Smooth muscle cell (in vitro differentiated cells): ENCODE data around the gene MAPK8. TPM values are rescaled to one million over a fixed set of nuclear protein-coding genes. Genes with fewer than 3 reads are reported as not detected.

Experiments
- DNase-seq: peaks from one replicate; lab custom pipeline; 2025; ENCODE audit not compliant: unreplicated experiment; lab: John Stamatoyannopoulos, UW
- H2AFZ ChIP-seq: fragments of 200-600 bp; sonication (generic); 2 replicates; pipeline ENCODE4 v1.6.0; 2016; ENCODE audit warnings: antibody characterized with exemption, low read depth, mild to moderate bottlenecking
- H3F3A ChIP-seq: fragments of 200-600 bp; sonication (generic); 2 replicates; pipeline ENCODE4 v1.6.0; 2017; ENCODE audit warnings: antibody characterized with exemption, low read depth
- H3K27ac ChIP-seq: fragments of 200-600 bp; sonication (generic); 2 replicates; pipeline ENCODE4 v1.5.1; 2016; ENCODE audit warnings: low read depth, mild to moderate bottlenecking
- H3K27me3 ChIP-seq: fragments of 200-600 bp; sonication (generic); 2 replicates; pipeline ENCODE4 v1.6.1; 2016; ENCODE audit warnings: low read depth, mild to moderate bottlenecking
- H3K36me3 ChIP-seq: fragments of 200-600 bp; sonication (generic); 2 replicates; pipeline ENCODE4 v1.5.1; 2016; ENCODE audit warnings: low read depth
- H3K4me1 ChIP-seq: fragments of 200-600 bp; sonication (generic); 2 replicates; pipeline ENCODE4 v1.5.1; 2016; ENCODE audit warnings: low read depth
- H3K4me2 ChIP-seq: fragments of 200-600 bp; sonication (generic); 2 replicates; pipeline ENCODE4 v1.6.0; 2016; ENCODE audit warnings: mild to moderate bottlenecking
- H3K4me3 ChIP-seq: fragments of 200-600 bp; sonication (generic); 2 replicates; pipeline ENCODE4 v1.5.1; 2016; ENCODE audit warnings: mild to moderate bottlenecking
- H3K79me2 ChIP-seq: fragments of 200-600 bp; sonication (generic); 2 replicates; pipeline ENCODE4 v1.6.0; 2016; ENCODE audit warnings: low read depth, mild to moderate bottlenecking
- H3K9ac ChIP-seq: fragments of 200-600 bp; sonication (generic); 2 replicates; pipeline ENCODE4 v1.6.0; 2016; ENCODE audit warnings: low read depth
- H3K9me3 ChIP-seq: fragments of 200-600 bp; sonication (generic); replicated peaks from 2 replicates; pipeline ENCODE4 v1.5.1; 2016; ENCODE audit warnings: low read depth
- H4K20me1 ChIP-seq: fragments of 200-600 bp; sonication (generic); 2 replicates; pipeline ENCODE4 v1.6.0; 2016; ENCODE audit warnings: low read depth
- WGBS: methylation state at CpG from one replicate; pipeline ENCODE4 v1.1.7; 2016; ENCODE audit warnings: low lambda C conversion rate; 5-methylcytosine and 5-hydroxymethylcytosine counted together
- polyA plus RNA-seq: library from polyadenylated mRNA; unstranded; fragments of >200 nt; fragmentation: Nextera tagmentation; extraction: Ambion mirVana; gene quantifications from 2 replicates; pipeline ENCODE4 v1.2.1, GENCODE V29; 2016
- total RNA-seq: library from RNA; depleted of rRNA; stranded (reverse); fragments of >200 nt; gene quantifications from 2 replicates; pipeline ENCODE4 v1.2.3, GENCODE V29; 2014
- TF ChIP-seq, protein P1 (sequence below): fragments of 200-600 bp; sonication (generic); IDR thresholded peaks from 2 replicates; pipeline ENCODE4 v1.5.1; 2017; ENCODE audit warnings: borderline replicate concordance, mild to moderate bottlenecking, antibody characterized with exemption; ENCODE audit not compliant: insufficient read depth, poor library complexity, severe bottlenecking

Gene MAPK8
- total and polyA plus RNA-seq, 2 experiments from 2014 or later = 13.1 to 45.5 TPM

DNA sequence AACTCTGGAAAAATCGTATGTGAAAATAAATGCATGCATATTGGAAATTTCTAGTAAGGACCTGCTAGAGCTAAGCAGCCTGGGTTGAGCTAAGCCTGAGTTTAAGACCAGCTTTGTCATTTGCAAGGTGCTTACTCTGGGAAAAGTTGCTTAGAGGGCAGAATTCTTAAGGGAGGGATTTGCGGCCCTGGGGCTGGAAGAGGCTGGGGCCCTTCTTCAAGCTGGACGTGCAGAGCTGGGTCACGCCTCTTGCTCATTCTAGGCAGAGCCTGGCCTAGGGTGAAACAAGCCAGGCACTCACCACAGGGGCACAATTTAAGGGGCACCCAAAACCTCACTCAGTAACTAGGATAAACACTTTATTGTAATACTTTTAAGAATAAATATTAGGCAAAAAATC is 161.2 kb downstream of the MAPK8 start:
- TF ChIP-seq, protein P1, sequence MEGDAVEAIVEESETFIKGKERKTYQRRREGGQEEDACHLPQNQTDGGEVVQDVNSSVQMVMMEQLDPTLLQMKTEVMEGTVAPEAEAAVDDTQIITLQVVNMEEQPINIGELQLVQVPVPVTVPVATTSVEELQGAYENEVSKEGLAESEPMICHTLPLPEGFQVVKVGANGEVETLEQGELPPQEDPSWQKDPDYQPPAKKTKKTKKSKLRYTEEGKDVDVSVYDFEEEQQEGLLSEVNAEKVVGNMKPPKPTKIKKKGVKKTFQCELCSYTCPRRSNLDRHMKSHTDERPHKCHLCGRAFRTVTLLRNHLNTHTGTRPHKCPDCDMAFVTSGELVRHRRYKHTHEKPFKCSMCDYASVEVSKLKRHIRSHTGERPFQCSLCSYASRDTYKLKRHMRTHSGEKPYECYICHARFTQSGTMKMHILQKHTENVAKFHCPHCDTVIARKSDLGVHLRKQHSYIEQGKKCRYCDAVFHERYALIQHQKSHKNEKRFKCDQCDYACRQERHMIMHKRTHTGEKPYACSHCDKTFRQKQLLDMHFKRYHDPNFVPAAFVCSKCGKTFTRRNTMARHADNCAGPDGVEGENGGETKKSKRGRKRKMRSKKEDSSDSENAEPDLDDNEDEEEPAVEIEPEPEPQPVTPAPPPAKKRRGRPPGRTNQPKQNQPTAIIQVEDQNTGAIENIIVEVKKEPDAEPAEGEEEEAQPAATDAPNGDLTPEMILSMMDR = no peak
- no peaks in the 10 kb centered on the region for H3K9me3 ChIP-seq
- H4K20me1 ChIP-seq = no peaks in the 10 kb centered on the region
- peaks cover 14% of the 10 kb centered on the region for H3K4me1 ChIP-seq
- H3K36me3 ChIP-seq = no peaks in the 10 kb centered on the region
- no peak for DNase-seq
- H3K9ac ChIP-seq = no peak overlapping the region
- peaks cover 21% of the 10 kb centered on the region for H3K27me3 ChIP-seq
- H3K27ac ChIP-seq = no peak overlapping the region
- H3K4me3 ChIP-seq = no peak overlapping the region
- no peak overlapping the region for H2AFZ ChIP-seq
- H3K79me2 ChIP-seq = no peaks in the 10 kb centered on the region
- H3K4me2 ChIP-seq = no peak overlapping the region
- 66% methylated on average over 4 of the region's 4 CpGs for WGBS
- H3F3A ChIP-seq = no peaks in the 10 kb centered on the region

DNA sequence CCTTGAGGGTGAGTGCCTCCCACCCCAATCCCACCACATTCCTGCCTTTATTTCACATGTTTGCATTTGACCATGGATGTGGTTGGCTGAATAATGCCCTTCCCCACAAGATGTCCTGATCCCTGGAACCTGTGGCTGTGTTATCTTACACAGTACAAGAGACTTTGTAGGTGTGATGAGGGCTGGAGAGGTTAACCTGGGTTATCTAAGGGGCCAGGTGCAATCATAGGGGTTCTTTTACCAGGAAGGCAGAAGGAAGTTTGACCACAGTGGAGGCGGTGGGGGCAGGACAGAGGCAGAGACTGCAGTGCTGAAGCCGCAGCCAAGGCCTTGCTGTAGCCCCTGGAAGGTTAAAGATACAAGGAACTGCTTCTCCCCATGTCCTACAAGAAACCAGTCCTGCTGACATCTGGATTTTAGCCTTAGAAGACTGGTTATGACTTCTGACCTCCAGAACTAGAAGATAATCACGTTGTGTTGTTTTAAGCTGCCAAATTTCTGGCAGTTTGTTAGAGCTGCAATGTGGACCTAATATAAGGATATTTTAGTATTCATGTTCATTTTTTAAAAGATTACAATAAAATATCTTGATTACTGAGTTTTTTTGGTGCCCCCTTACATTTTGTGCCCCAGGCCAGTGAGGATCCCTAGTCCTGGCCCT is 161.8 kb downstream of the MAPK8 start:
- no peak for DNase-seq
- Histone ChIP-seq H3K4me2 (no peak overlapping the region), H2AFZ (no peak overlapping the region), H3K27ac (no peak overlapping the region), H3K79me2 (no peaks in the 10 kb centered on the region), H3F3A (no peaks in the 10 kb centered on the region), H3K4me1 (peaks cover 14% of the 10 kb centered on the region), H3K27me3 (peaks cover 21% of the 10 kb centered on the region), H3K9me3 (no peaks in the 10 kb centered on the region), H3K9ac (no peak overlapping the region), H3K4me3 (no peak overlapping the region), H4K20me1 (no peaks in the 10 kb centered on the region), H3K36me3 (no peaks in the 10 kb centered on the region)
- TF ChIP-seq, protein P1 = no peak
- 79% methylated on average over 3 of the region's 3 CpGs for WGBS

DNA sequence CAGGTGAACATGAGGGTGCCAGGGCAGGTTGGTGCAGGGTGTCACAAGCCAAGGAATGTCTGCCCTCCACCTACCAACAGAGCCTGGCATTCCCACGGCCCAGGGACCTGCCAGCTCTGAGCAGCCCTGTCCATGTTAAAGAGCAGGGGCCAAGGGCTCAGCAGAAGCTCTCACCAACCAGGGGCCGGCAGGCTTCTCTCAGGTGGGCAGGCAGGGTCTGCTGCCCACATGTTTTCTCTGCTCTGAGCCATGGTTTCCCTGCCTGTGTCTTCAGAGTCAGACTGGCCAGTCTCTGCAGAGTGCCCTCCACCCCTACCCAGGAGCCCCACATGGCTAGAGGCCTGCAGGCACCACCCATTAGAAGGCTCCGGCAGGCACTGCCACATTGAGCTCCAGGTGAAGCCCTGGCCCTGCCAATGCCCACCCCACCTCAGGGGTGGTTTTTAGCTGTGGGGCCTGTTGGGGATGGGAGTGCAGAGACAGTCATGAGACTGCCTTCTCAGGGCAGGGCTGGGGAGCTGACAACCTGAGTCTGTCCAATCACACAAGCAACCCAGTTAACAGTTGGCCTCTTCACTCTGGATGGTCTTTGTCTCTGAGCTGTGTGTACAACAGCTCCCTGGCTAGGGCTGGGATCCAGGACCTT is 162.5 kb downstream of the MAPK8 start:
- Histone ChIP-seq H3K9me3 (no peaks in the 10 kb centered on the region), H3K4me2 (no peak overlapping the region), H3K27ac (no peak overlapping the region), H4K20me1 (no peaks in the 10 kb centered on the region), H3K4me3 (no peak overlapping the region), H3F3A (no peaks in the 10 kb centered on the region), H3K27me3 (peaks cover 21% of the 10 kb centered on the region), H3K9ac (no peak overlapping the region), H3K36me3 (no peaks in the 10 kb centered on the region), H3K79me2 (no peaks in the 10 kb centered on the region), H2AFZ (no peak overlapping the region), H3K4me1 (peaks cover 14% of the 10 kb centered on the region)
- DNase-seq = no peak
- TF ChIP-seq, protein P1 = no peak
- WGBS = 100% methylated on average over 3 of the region's 3 CpGs
